ENCODE measurements around the gene VWC2. TPM values are rescaled to one million over a fixed set of nuclear protein-coding genes. Genes with fewer than 3 reads are reported as not detected.

Gene VWC2
- polyA plus RNA-seq (2012; rRNA removed): not detected in 2 replicates
- polyA plus RNA-seq (2012; cell fraction: cytosol; rRNA removed): under 0.01 TPM in 1 of 2 replicates, not detected in the other
- not detected in 2 replicates for polyA plus RNA-seq (2012; cell fraction: nucleus; rRNA removed)

- H3K27me3 ChIP-seq (ENCODE audit: insufficient read depth): peaks cover 65% of the 10 kb centered on the region
- peak within 1 kb of the TSS in 1 of 2 experiments; percentile 49; a peak in 2 of 4 replicates for H3K4me3 ChIP-seq (ENCODE audit: low read depth in 2 of 2, low read length in 1 of 2)
- peaks cover 4% of the 10 kb centered on the region; the same call in 1 of the 2 replicates for H4K20me1 ChIP-seq (ENCODE audit: insufficient read depth)
- no peak within 1 kb of the TSS for H2AFZ ChIP-seq (ENCODE audit: low read depth)
- H3K9ac ChIP-seq: no peak within 1 kb of the TSS
- no peaks in the 10 kb centered on the region for H3K9me3 ChIP-seq
- H3K4me2 ChIP-seq: peak within 1 kb of the TSS; percentile 68; the same call in 1 of the 2 replicates
- no peaks in the 10 kb centered on the region for H3K79me2 ChIP-seq (ENCODE audit: insufficient read depth)
- CTCF ChIA-PET: interaction anchor here (0.5 to 1.8 kb wide), 2 partner anchors 18 to 1592 kb away, joined by 3 to 4 read pairs; no protein-coding TSS in a partner anchor
- H3K4me1 ChIP-seq (ENCODE audit: control insufficient read depth in 1 of 2, insufficient read depth in 2 of 2, low read depth in 1 of 2, low read length in 1 of 2): no peaks in the 10 kb centered on the region
- no peaks in the 10 kb centered on the region for H3F3A ChIP-seq (replicated peaks; ENCODE audit: insufficient read depth)
- TF ChIP-seq GABPA (IDR thresholded peaks at IDR 0.05; ENCODE audit: low read depth): no peak
- no peak for TF ChIP-seq SMC3 (IDR thresholded peaks at IDR 0.05; ENCODE audit: low read depth, low read length)
- TF ChIP-seq CTCF (IDR thresholded peaks at IDR 0.05): no peak
- H3K9me2 ChIP-seq: no peaks in the 10 kb centered on the region
- no peaks in the 10 kb centered on the region for H3K36me3 ChIP-seq (replicated peaks in 1 of 2; ENCODE audit: control insufficient read depth in 1 of 2, insufficient read depth in 2 of 2, low read length in 1 of 2)
- peak; percentile 37 for DNase-seq
- no peak within 1 kb of the TSS for H3K27ac ChIP-seq (ENCODE audit: low read depth in 2 of 2, low read length in 1 of 2)
- 12% methylated on average over 17 of the region's 75 CpGs for WGBS (ENCODE audit: low lambda C conversion rate)
- POLR2A ChIA-PET: no interaction called here
Observed at GRCh38 chr7:49773218-49773935, at the start of gene VWC2. Gene VWC2, plus strand, starts transcription at chr7:49773638. Its CDS starts 1,798 bp downstream, at chr7:49775436.

- H3F3A ChIP-seq (replicated peaks; ENCODE audit: insufficient read depth): no peaks in the 10 kb centered on the region
- no peak for TF ChIP-seq CHD2 (IDR thresholded peaks at IDR 0.05; ENCODE audit: low read length, partially characterized antibody)
- TF ChIP-seq NRF1 (IDR thresholded peaks at IDR 0.05; ENCODE audit: low read depth, low read length): no peak
- TF ChIP-seq RXRA (IDR thresholded peaks at IDR 0.05; ENCODE audit: borderline replicate concordance, low read depth): no peak
- TF ChIP-seq TCF12 (IDR thresholded peaks at IDR 0.05): no peak
- TF ChIP-seq SIN3A (IDR thresholded peaks at IDR 0.05; ENCODE audit: borderline replicate concordance, low read depth, low read length): no peak
- no peak for TF ChIP-seq CTCF (IDR thresholded peaks at IDR 0.05)
- no peak for TF ChIP-seq NFIC (IDR thresholded peaks at IDR 0.05; ENCODE audit: borderline replicate concordance)
- TF ChIP-seq FOXJ3 (CRISPR knock-in tag; IDR thresholded peaks at IDR 0.05): no peak
- TF ChIP-seq, protein P1, sequence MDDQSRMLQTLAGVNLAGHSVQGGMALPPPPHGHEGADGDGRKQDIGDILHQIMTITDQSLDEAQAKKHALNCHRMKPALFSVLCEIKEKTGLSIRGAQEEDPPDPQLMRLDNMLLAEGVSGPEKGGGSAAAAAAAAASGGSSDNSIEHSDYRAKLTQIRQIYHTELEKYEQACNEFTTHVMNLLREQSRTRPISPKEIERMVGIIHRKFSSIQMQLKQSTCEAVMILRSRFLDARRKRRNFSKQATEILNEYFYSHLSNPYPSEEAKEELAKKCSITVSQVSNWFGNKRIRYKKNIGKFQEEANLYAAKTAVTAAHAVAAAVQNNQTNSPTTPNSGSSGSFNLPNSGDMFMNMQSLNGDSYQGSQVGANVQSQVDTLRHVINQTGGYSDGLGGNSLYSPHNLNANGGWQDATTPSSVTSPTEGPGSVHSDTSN (IDR thresholded peaks at IDR 0.05): no peak
- no peak for TF ChIP-seq RCOR1 (IDR thresholded peaks at IDR 0.05; ENCODE audit: low read length)
- TF ChIP-seq RFX5 (IDR thresholded peaks at IDR 0.05; ENCODE audit: low read length): no peak
- TF ChIP-seq MEF2A (IDR thresholded peaks at IDR 0.05; ENCODE audit: borderline replicate concordance, low read depth): no peak
- no peak for TF ChIP-seq FOSL2 (IDR thresholded peaks at IDR 0.05; ENCODE audit: borderline replicate concordance, low read depth)
- TF ChIP-seq YY1 (IDR thresholded peaks at IDR 0.05; ENCODE audit: low read depth): no peak
- CTCF ChIA-PET: no interaction called here
Observed at GRCh38 chr7:49724071-49724470, 49.4 kb upstream of the VWC2 start.

More at GRCh38 chr7:49724071-49724470, 49.4 kb upstream of the VWC2 start:
- Histone ChIP-seq H3K4me3 (ENCODE audit: low read depth in 2 of 2, low read length in 1 of 2) (no peak overlapping the region), H3K4me1 (ENCODE audit: control insufficient read depth in 1 of 2, insufficient read depth in 2 of 2, low read depth in 1 of 2, low read length in 1 of 2) (no peaks in the 10 kb centered on the region), H3K27ac (ENCODE audit: low read depth in 2 of 2, low read length in 1 of 2) (no peak overlapping the region), H3K4me2 (no peak overlapping the region), H3K36me3 (replicated peaks in 1 of 2; ENCODE audit: control insufficient read depth in 1 of 2, insufficient read depth in 2 of 2, low read length in 1 of 2) (no peaks in the 10 kb centered on the region), H4K20me1 (ENCODE audit: insufficient read depth) (no peaks in the 10 kb centered on the region), H3K9ac (no peak overlapping the region), H3K9me2 (no peaks in the 10 kb centered on the region), H3K27me3 (ENCODE audit: insufficient read depth) (no peaks in the 10 kb centered on the region), H3K79me2 (ENCODE audit: insufficient read depth) (no peaks in the 10 kb centered on the region), H2AFZ (ENCODE audit: low read depth) (0 out of 2 replicates have a peak overlapping the region, but pooled peaks have one; percentile 7), H3K9me3 (no peaks in the 10 kb centered on the region)
- DNase-seq: no peak
- POLR2A ChIA-PET: no interaction called here
